ENCODE data around the gene ZCCHC4.

Gene ZCCHC4

GRCh38 chr4:25302626-25303025, 9.9 kb upstream of the ZCCHC4 start:
- H3K4me1 ChIP-seq (ENCODE audit: control insufficient read depth, insufficient read depth, low read length): no peaks in the 10 kb centered on the region

GRCh38 chr4:25303578-25303977, 9.0 kb upstream of the ZCCHC4 start:
- H3K9ac ChIP-seq (ENCODE audit: low read length in 2 of 2): no peak overlapping the region
- no peak overlapping the region for H3K27ac ChIP-seq (ENCODE audit: low read length)
- H3K27me3 ChIP-seq (ENCODE audit: control insufficient read depth in 1 of 2, insufficient read depth in 2 of 2, low read length in 2 of 2): peaks cover 0 to 6% of the 10 kb centered on the region in 2 donors
- H3K9me3 ChIP-seq (ENCODE audit: control insufficient read depth in 2 of 2, low read length in 2 of 2): no peaks in the 10 kb centered on the region
- H3K4me3 ChIP-seq (ENCODE audit: low read length in 2 of 2): no peak overlapping the region
- no peaks in the 10 kb centered on the region for H3K36me3 ChIP-seq (ENCODE audit: control insufficient read depth in 2 of 2, insufficient read depth in 2 of 2, low read length in 2 of 2)
- no peaks in the 10 kb centered on the region for H3K4me1 ChIP-seq (ENCODE audit: control insufficient read depth, insufficient read depth, low read length)

More at GRCh38 chr4:25302626-25303025, 9.9 kb upstream of the ZCCHC4 start:
- no peaks in the 10 kb centered on the region for H3K9me3 ChIP-seq (ENCODE audit: control insufficient read depth in 2 of 2, low read length in 2 of 2)
- no peak overlapping the region for H3K27ac ChIP-seq (ENCODE audit: low read length)
- no peaks in the 10 kb centered on the region for H3K36me3 ChIP-seq (ENCODE audit: control insufficient read depth in 2 of 2, insufficient read depth in 2 of 2, low read length in 2 of 2)
- H3K9ac ChIP-seq (ENCODE audit: low read length in 2 of 2): no peak overlapping the region
- peaks cover 0 to 6% of the 10 kb centered on the region in 2 donors for H3K27me3 ChIP-seq (ENCODE audit: control insufficient read depth in 1 of 2, insufficient read depth in 2 of 2, low read length in 2 of 2)
- no peak overlapping the region for H3K4me3 ChIP-seq (ENCODE audit: low read length in 2 of 2)

GRCh38 chr4:25306518-25307057, 6.0 kb upstream of the ZCCHC4 start:
- Histone ChIP-seq H3K4me1 (ENCODE audit: control insufficient read depth, insufficient read depth, low read length) (no peaks in the 10 kb centered on the region), H3K36me3 (ENCODE audit: control insufficient read depth in 2 of 2, insufficient read depth in 2 of 2, low read length in 2 of 2) (no peaks in the 10 kb centered on the region), H3K4me3 (ENCODE audit: low read length in 2 of 2) (no peak overlapping the region), H3K9me3 (ENCODE audit: control insufficient read depth in 2 of 2, low read length in 2 of 2) (no peaks in the 10 kb centered on the region), H3K9ac (ENCODE audit: low read length in 2 of 2) (no peak overlapping the region), H3K27me3 (ENCODE audit: control insufficient read depth in 1 of 2, insufficient read depth in 2 of 2, low read length in 2 of 2) (no peaks in the 10 kb centered on the region), H3K27ac (ENCODE audit: low read length) (no peak overlapping the region)

- Histone ChIP-seq H3K4me1 (ENCODE audit: control insufficient read depth, insufficient read depth, low read length) (no peaks in the 10 kb centered on the region), H3K9ac (ENCODE audit: low read length in 2 of 2) (no peak overlapping the region), H3K9me3 (ENCODE audit: control insufficient read depth in 2 of 2, low read length in 2 of 2) (no peaks in the 10 kb centered on the region), H3K36me3 (ENCODE audit: control insufficient read depth in 2 of 2, insufficient read depth in 2 of 2, low read length in 2 of 2) (no peaks in the 10 kb centered on the region), H3K27ac (ENCODE audit: low read length) (no peak overlapping the region), H3K27me3 (ENCODE audit: control insufficient read depth in 1 of 2, insufficient read depth in 2 of 2, low read length in 2 of 2) (no peaks in the 10 kb centered on the region), H3K4me3 (ENCODE audit: low read length in 2 of 2) (no peak overlapping the region)
These were observed 5.0 kb upstream of the ZCCHC4 start for GRCh38 chr4:25307596-25307995.

GRCh38 chr4:25308306-25308705, 4.3 kb upstream of the ZCCHC4 start:
- Histone ChIP-seq H3K4me3 (ENCODE audit: low read length in 2 of 2) (no peak overlapping the region), H3K9ac (ENCODE audit: low read length in 2 of 2) (no peak overlapping the region), H3K27me3 (ENCODE audit: control insufficient read depth in 1 of 2, insufficient read depth in 2 of 2, low read length in 2 of 2) (no peaks in the 10 kb centered on the region), H3K27ac (ENCODE audit: low read length) (no peak overlapping the region), H3K36me3 (ENCODE audit: control insufficient read depth in 2 of 2, insufficient read depth in 2 of 2, low read length in 2 of 2) (no peaks in the 10 kb centered on the region), H3K9me3 (ENCODE audit: control insufficient read depth in 2 of 2, low read length in 2 of 2) (no peaks in the 10 kb centered on the region), H3K4me1 (ENCODE audit: control insufficient read depth, insufficient read depth, low read length) (peaks cover 2% of the 10 kb centered on the region)

- no peak overlapping the region for H3K27ac ChIP-seq (ENCODE audit: low read length)
- H3K4me1 ChIP-seq (ENCODE audit: control insufficient read depth, insufficient read depth, low read length): peaks cover 6% of the 10 kb centered on the region
- H3K9ac ChIP-seq (ENCODE audit: low read length in 2 of 2): no peak overlapping the region
- H3K27me3 ChIP-seq (ENCODE audit: control insufficient read depth in 1 of 2, insufficient read depth in 2 of 2, low read length in 2 of 2): no peaks in the 10 kb centered on the region
- H3K4me3 ChIP-seq (ENCODE audit: low read length in 2 of 2): no peak overlapping the region
- H3K36me3 ChIP-seq (ENCODE audit: control insufficient read depth in 2 of 2, insufficient read depth in 2 of 2, low read length in 2 of 2): no peaks in the 10 kb centered on the region
- no peaks in the 10 kb centered on the region for H3K9me3 ChIP-seq (ENCODE audit: control insufficient read depth in 2 of 2, low read length in 2 of 2)
These were observed 3.8 kb upstream of the ZCCHC4 start for GRCh38 chr4:25308761-25309160.

- Histone ChIP-seq H3K4me3 (ENCODE audit: low read length in 2 of 2) (no peak overlapping the region), H3K27me3 (ENCODE audit: control insufficient read depth in 1 of 2, insufficient read depth in 2 of 2, low read length in 2 of 2) (no peaks in the 10 kb centered on the region), H3K27ac (ENCODE audit: low read length) (no peak overlapping the region)
These were observed 2.3 kb upstream of the ZCCHC4 start for GRCh38 chr4:25310066-25310802.

GRCh38 chr4:25310803-25311166, 1.8 kb upstream of the ZCCHC4 start:
- H3K4me3 ChIP-seq (ENCODE audit: low read length in 2 of 2): no peak overlapping the region
- H3K36me3 ChIP-seq (ENCODE audit: control insufficient read depth in 2 of 2, insufficient read depth in 2 of 2, low read length in 2 of 2): peaks cover 0 to 1% of the 10 kb centered on the region in 2 donors
- H3K9me3 ChIP-seq (ENCODE audit: control insufficient read depth in 2 of 2, low read length in 2 of 2): no peaks in the 10 kb centered on the region
- no peaks in the 10 kb centered on the region for H3K27me3 ChIP-seq (ENCODE audit: control insufficient read depth in 1 of 2, insufficient read depth in 2 of 2, low read length in 2 of 2)
- H3K9ac ChIP-seq (ENCODE audit: low read length in 2 of 2): no peak overlapping the region
- H3K4me1 ChIP-seq (ENCODE audit: control insufficient read depth, insufficient read depth, low read length): peaks cover 6% of the 10 kb centered on the region
- H3K27ac ChIP-seq (ENCODE audit: low read length): no peak overlapping the region

More at GRCh38 chr4:25310066-25310802, 2.3 kb upstream of the ZCCHC4 start:
- no peak overlapping the region for H3K9ac ChIP-seq (ENCODE audit: low read length in 2 of 2)
- H3K36me3 ChIP-seq (ENCODE audit: control insufficient read depth in 2 of 2, insufficient read depth in 2 of 2, low read length in 2 of 2): no peaks in the 10 kb centered on the region
- no peaks in the 10 kb centered on the region for H3K9me3 ChIP-seq (ENCODE audit: control insufficient read depth in 2 of 2, low read length in 2 of 2)
- H3K4me1 ChIP-seq (ENCODE audit: control insufficient read depth, insufficient read depth, low read length): peaks cover 6% of the 10 kb centered on the region

- Histone ChIP-seq H3K9me3 (ENCODE audit: control insufficient read depth in 2 of 2, low read length in 2 of 2) (no peaks in the 10 kb centered on the region), H3K27me3 (ENCODE audit: control insufficient read depth in 1 of 2, insufficient read depth in 2 of 2, low read length in 2 of 2) (no peaks in the 10 kb centered on the region), H3K36me3 (ENCODE audit: control insufficient read depth in 2 of 2, insufficient read depth in 2 of 2, low read length in 2 of 2) (peaks cover 0 to 5% of the 10 kb centered on the region in 2 donors), H3K4me3 (ENCODE audit: low read length in 2 of 2) (peak overlapping the region; percentile 72 to 93), H3K4me1 (ENCODE audit: control insufficient read depth, insufficient read depth, low read length) (peaks cover 6% of the 10 kb centered on the region), H3K27ac (ENCODE audit: low read length) (no peak overlapping the region), H3K9ac (ENCODE audit: low read length in 2 of 2) (peak overlapping the region; percentile 71 to 94)
These were observed 774 bp downstream of the ZCCHC4 start for GRCh38 chr4:25313201-25313895.

GRCh38 chr4:25320336-25320735, 7.8 kb downstream of the ZCCHC4 start:
- Histone ChIP-seq H3K27ac (ENCODE audit: low read length) (no peak overlapping the region), H3K4me3 (ENCODE audit: low read length in 2 of 2) (no peak overlapping the region), H3K36me3 (ENCODE audit: control insufficient read depth in 2 of 2, insufficient read depth in 2 of 2, low read length in 2 of 2) (peaks cover 6 to 10% of the 10 kb centered on the region in 2 donors), H3K9me3 (ENCODE audit: control insufficient read depth in 2 of 2, low read length in 2 of 2) (no peaks in the 10 kb centered on the region), H3K4me1 (ENCODE audit: control insufficient read depth, insufficient read depth, low read length) (no peaks in the 10 kb centered on the region), H3K27me3 (ENCODE audit: control insufficient read depth in 1 of 2, insufficient read depth in 2 of 2, low read length in 2 of 2) (no peaks in the 10 kb centered on the region), H3K9ac (ENCODE audit: low read length in 2 of 2) (no peak overlapping the region)

GRCh38 chr4:25320773-25321172, 8.2 kb downstream of the ZCCHC4 start:
- H3K27ac ChIP-seq (ENCODE audit: low read length): no peak overlapping the region
- no peaks in the 10 kb centered on the region for H3K4me1 ChIP-seq (ENCODE audit: control insufficient read depth, insufficient read depth, low read length)
- H3K9ac ChIP-seq (ENCODE audit: low read length in 2 of 2): no peak overlapping the region
- no peaks in the 10 kb centered on the region for H3K9me3 ChIP-seq (ENCODE audit: control insufficient read depth in 2 of 2, low read length in 2 of 2)
- H3K36me3 ChIP-seq (ENCODE audit: control insufficient read depth in 2 of 2, insufficient read depth in 2 of 2, low read length in 2 of 2): peaks cover 6 to 9% of the 10 kb centered on the region in 2 donors
- H3K27me3 ChIP-seq (ENCODE audit: control insufficient read depth in 1 of 2, insufficient read depth in 2 of 2, low read length in 2 of 2): no peaks in the 10 kb centered on the region
- H3K4me3 ChIP-seq (ENCODE audit: low read length in 2 of 2): no peak overlapping the region

All from stomach smooth muscle (tissue), 2 donors.